Stimulated activated naive CD8-positive, alpha-beta T cell treated with anti-CD3 and anti-CD28 coated beads, Interleukin-15, Interleukin-2, amounts not matched to agents 100 U/mL and 50 U/mL, for 24 hours (primary cell): ENCODE results near the gene RAPGEF5.
A peak's percentile ranks its signal among the peaks of the same experiment; 100 is the strongest.

Experiments used
- ATAC-seq: fragments of 150-1000 bp; cut with Tn5 transposase; one replicate; pipeline ENCODE4 v1.10.0; 2021
- DNase-seq: peaks from one replicate; pipeline ENCODE4 v3.0.0; 2021

RAPGEF5 gene

GRCh38 chr7:22151901-22152300 is 205.1 kb downstream of the RAPGEF5 start:
- DNase-seq (no peak), ATAC-seq (no peak)

DNA sequence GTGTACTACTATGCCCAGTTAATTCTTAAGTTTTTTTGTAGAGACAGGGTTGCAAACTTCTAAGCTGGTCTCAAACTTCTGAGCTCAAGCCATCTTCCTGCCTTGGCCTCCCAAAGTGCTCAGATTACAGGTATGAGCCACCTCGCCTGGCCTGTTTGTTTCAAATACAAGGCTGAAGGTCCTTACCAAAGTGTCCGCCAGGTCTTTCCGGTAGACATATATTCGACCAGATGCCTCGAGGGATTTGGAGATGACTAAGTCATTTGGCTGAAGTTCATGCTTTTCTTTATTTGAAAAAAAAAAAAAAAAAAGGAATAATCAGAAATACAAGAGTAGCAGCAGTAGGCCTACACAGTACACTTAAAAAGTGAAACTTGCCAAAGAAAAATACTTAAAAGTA is 206.7 kb downstream of the RAPGEF5 start:
- no peak for DNase-seq
- no peak for ATAC-seq

GRCh38 chr7:22147868-22148267 is 209.1 kb downstream of the RAPGEF5 start:
- DNase-seq (no peak), ATAC-seq (no peak)

GRCh38 chr7:22146961-22147512 is 209.9 kb downstream of the RAPGEF5 start:
- DNase-seq (peak; percentile 58), ATAC-seq (peak; percentile 59)

GRCh38 chr7:22144950-22145349 is 212.0 kb downstream of the RAPGEF5 start:
- ATAC-seq (no peak), DNase-seq (no peak)

GRCh38 chr7:22143491-22143890 is 213.5 kb downstream of the RAPGEF5 start:
- DNase-seq (no peak), ATAC-seq (no peak)

DNA sequence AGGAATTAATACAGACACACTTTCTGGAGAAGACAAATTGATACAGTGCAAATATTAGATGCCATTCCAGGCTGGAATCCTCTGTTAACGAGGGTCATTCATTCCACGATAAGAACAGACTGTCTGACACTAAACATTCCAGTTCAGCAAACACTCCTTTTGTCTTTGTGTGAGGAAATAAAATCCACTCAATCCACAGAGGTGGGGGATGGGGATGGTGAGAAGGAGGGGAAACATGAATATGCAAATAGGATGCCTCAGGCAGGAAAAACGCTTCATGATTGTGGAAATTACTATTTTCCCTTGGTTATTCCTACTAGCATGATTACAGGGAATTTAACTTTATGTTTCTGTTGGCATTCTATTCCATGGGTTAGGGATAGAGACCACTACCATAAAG is 214.4 kb downstream of the RAPGEF5 start:
- no peak for ATAC-seq

DNA sequence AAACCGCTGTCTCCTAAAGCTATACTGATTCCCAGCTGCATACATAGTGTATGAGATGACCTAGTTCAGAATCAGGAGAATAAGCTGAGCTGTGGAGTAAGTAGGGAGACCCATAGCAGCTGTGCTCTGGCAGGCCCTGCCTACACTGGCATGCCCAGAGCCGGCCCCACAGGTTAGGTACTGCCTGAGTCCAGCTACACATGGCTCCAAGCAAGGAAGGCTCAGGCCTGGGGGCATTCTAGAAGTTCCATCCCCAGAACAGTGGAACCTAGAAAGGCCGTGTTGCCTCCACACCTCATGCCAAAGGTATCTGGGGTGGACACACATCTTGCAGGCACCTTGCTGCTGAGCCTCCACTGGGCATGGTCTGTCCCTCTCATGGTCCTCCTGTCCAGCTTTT is 215.6 kb downstream of the RAPGEF5 start:
- no peak for DNase-seq
- ATAC-seq, result no peak

More for the DNA sequence above, 214.4 kb downstream of the RAPGEF5 start:
- DNase-seq, result no peak

GRCh38 chr7:22140578-22140977 is 216.4 kb downstream of the RAPGEF5 start:
- DNase-seq (no peak), ATAC-seq (no peak)

DNA sequence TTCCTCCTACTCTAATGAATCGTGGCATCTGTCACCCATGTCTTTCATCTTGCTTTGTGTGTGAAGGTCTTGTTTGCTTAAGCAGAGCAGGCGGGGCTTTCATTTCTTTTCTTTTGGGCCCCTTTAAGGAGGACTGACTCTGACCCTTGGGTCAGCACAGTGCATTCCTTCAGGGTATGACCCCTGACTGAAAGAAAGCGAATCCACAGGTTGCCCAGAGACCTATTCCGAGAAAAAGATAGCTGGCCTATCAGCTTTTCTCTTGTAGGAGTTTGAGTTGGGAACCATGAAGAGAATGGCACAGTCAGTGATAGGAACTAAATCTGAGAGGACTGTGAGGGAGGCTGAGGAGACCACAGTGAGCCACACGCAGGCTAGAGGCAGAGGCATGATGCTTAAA is 218.1 kb downstream of the RAPGEF5 start:
- ATAC-seq (no peak), DNase-seq (no peak)

GRCh38 chr7:22138106-22138505 is 218.8 kb downstream of the RAPGEF5 start:
- ATAC-seq (no peak), DNase-seq (no peak)

DNA sequence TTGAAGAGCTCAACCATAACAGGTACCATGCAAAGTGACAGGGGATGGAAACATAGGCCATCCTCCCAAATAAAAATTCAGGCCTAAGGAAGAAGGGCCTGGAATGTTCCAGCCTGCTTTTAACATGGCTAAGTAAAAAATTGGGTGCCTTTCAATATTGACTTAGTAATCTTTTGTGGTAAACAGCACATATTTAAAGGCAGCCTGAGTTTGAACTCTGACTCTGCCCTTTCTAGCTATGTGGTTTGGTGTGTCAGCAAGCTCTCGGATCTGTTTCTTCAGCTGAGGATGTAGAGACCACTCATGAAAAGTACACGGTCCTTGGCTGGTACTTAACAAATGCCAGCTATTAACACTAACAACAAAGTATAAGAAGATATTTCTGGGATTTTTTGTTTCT is 219.5 kb downstream of the RAPGEF5 start:
- ATAC-seq (no peak), DNase-seq (no peak)

- no peak for DNase-seq
- no peak for ATAC-seq
Observed at GRCh38 chr7:22137026-22137425, 219.9 kb downstream of the RAPGEF5 start.

DNA sequence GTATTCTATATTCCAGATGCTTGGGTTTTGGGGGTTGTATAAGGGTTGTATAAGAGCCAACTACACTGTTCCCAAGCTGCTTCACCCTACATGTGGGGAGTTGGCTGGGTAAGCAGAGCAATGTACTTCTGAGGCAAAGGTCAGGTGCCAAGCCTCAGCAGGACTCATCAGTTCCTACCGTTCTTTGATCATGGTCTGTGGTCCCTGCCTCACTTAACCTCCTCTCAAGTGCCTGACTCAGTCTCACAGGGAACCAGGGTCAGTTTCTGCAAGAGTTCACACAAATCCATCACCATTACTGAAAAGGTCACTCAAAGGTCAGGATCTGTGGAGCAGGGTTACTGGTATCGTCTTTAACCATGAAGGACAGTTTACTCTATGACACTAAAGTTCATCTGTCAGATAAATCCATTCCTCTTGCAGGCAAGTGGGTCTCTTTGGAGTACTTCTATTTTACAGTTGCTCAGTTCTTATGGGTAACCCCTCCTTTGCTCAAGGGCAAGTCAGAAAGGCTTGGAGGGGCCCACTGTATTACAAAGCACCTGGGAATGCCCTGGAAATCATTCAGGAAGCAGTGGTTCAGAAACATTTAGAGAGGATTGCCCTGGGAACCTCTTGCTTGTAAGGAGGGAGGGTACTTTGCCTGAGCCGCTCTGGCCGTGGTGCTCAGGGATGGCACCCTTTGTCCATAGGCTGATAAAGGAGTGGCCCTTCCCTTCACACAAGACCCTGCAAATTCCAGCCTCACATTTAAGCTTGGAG is 227.0 kb downstream of the RAPGEF5 start:
- ATAC-seq, result peak; percentile 82
- DNase-seq, result no peak

- DNase-seq (no peak), ATAC-seq (no peak)
Observed at GRCh38 chr7:22129166-22129565, 227.8 kb downstream of the RAPGEF5 start.

DNA sequence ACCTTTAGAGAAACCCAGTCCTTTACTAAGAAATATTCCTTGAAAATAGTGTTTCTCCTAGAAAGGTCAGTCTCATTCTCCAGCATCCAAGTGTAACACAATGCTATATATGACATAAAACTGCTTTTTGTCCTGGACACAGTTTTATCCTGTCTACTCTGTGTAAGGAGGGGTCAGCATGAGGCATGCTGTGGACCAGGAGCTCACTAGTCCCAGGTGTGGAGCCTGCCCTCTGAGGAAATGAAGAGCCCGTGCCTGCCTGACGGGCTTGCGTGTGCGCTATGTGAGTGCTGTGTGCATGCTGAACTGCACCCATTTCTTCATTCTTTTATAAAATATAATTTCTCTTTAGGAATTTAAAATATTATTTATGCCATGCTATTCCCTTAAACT is 228.4 kb downstream of the RAPGEF5 start:
- DNase-seq (no peak), ATAC-seq (no peak)

- ATAC-seq, result no peak
Observed at GRCh38 chr7:22127835-22128527, 229.0 kb downstream of the RAPGEF5 start.

DNA sequence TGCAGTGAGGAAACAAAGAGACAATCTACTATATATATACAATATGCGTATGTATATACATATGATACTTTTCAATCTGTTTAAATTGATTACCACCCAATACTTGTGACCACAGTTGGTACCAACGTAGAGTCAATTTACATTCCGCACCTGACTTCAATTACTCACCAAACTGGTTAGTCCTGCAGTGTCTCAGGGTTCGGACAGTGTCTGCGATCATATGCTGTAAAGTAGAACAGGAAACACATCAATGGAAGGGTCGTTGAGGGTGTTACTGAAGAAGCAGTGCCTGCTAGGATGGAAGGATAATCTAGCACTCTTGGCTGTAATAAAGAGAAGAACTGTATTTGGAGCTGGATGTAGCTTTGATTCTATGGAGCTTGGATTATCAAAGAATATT is 231.5 kb downstream of the RAPGEF5 start:
- DNase-seq (no peak), ATAC-seq (no peak)

More at GRCh38 chr7:22127835-22128527, 229.0 kb downstream of the RAPGEF5 start:
- DNase-seq, result no peak

- ATAC-seq (no peak), DNase-seq (no peak)
Observed at GRCh38 chr7:22124941-22125340, 232.0 kb downstream of the RAPGEF5 start.

GRCh38 chr7:22123139-22123538 is 233.8 kb downstream of the RAPGEF5 start:
- ATAC-seq, result no peak
- DNase-seq, result no peak

GRCh38 chr7:22121702-22122474 is 235.1 kb downstream of the RAPGEF5 start:
- no peak for ATAC-seq

GRCh38 chr7:22120391-22121053 is 236.4 kb downstream of the RAPGEF5 start:
- no peak for DNase-seq
- no peak for ATAC-seq

More at GRCh38 chr7:22121702-22122474, 235.1 kb downstream of the RAPGEF5 start:
- DNase-seq, result no peak
